GM12891 (cell line): ENCODE results near the gene BRCA1.

Source experiments
- POLR2A ChIP-seq: IDR thresholded peaks from 2 replicates; pipeline ENCODE4 v1.6.1; 2011; ENCODE audit warnings: low read depth, low read length, control low read depth
- SPI1 ChIP-seq: IDR thresholded peaks from 2 replicates; pipeline ENCODE4 v1.6.1; 2011; ENCODE audit warnings: low read depth, low read length, control low read depth

- TF ChIP-seq POLR2A (no peak), SPI1 (no peak)
Observed at GRCh38 chr17:43129671-43130010, 4.5 kb upstream of the BRCA1 start.
